Uterus (tissue), 4 donors: ENCODE results near the gene PCBP1. TPM values are rescaled to one million over a fixed set of nuclear protein-coding genes. Genes with fewer than 3 reads are reported as not detected.

ENCODE experiments used
- DNase-seq, 2 donors: peaks; one replicate each; pipeline ENCODE4 v3.0.0-alpha.2; 2019 to 2020
- H3K27ac ChIP-seq, 2 donors: fragments of 200-600 bp; sonication (generic); 1 replicate in 1 of 2; 2 replicates in 1 of 2; pipeline ENCODE4 v1.5.1; 2016 to 2018
- H3K27me3 ChIP-seq, 2 donors: fragments of 200-600 bp; sonication (generic); one replicate each; pipeline ENCODE4 v1.5.1; 2018 to 2019; ENCODE audit warnings: control low read depth in 1 of 2
- H3K36me3 ChIP-seq, 2 donors: fragments of 200-600 bp; sonication (generic); one replicate each; pipeline ENCODE4 v1.5.1; 2019; ENCODE audit warnings: control low read depth in 1 of 2
- H3K4me1 ChIP-seq, 2 donors: fragments of 200-600 bp; sonication (generic); one replicate each; pipeline ENCODE4 v1.5.1; 2018 to 2019; ENCODE audit warnings: control low read depth in 1 of 2
- H3K4me3 ChIP-seq, 2 donors: fragments of 200-600 bp; sonication (generic); 1 replicate in 1 of 2; 2 replicates in 1 of 2; pipeline ENCODE4 v1.5.1; 2018 to 2019; ENCODE audit warnings: mild to moderate bottlenecking in 1 of 2
- H3K9me3 ChIP-seq, 2 donors: fragments of 200-600 bp; sonication (generic); one replicate each; pipeline ENCODE4 v1.5.1; 2019; ENCODE audit warnings: control low read depth in 1 of 2
- POLR2A ChIP-seq, 2 donors: fragments of 450-650 bp; IDR thresholded peaks; one replicate each; pipeline ENCODE4 v1.6.1; 2016; ENCODE audit warnings: antibody characterized with exemption in 2 of 2, mild to moderate bottlenecking in 1 of 2, moderate library complexity in 1 of 2
- intact Hi-C: fragments of 100-400 bp; cut with DNase I; formaldehyde crosslinking; loops from one replicate; pipeline ENCODE4 v1.15.1; 2023; ENCODE audit warnings: low total_unique reads
- total RNA-seq, 4 donors: library from RNA; depleted of rRNA in 3 of 4; stranded (reverse); fragments of >200 nt in 3 of 4; gene quantifications; one replicate each; pipeline versions ENCODE4 v1.1.0 to v1.2.4, GENCODE V29; 2014 to 2023
- TF ChIP-seq, protein P1 (sequence below), 4 experiments: fragments of 200-600 bp in 2 of 4; fragments of 450-650 bp in 2 of 4; sonication (generic) in 2 of 4; IDR thresholded peaks; one replicate each; pipeline ENCODE4 v1.5.1; 2016 to 2019; ENCODE audit warnings: antibody characterized with exemption in 4 of 4, mild to moderate bottlenecking in 2 of 4, moderate library complexity in 1 of 4
- donor health status: DM: yes; HTN: yes; CAD: no.

PCBP1 gene
- total RNA-seq, 4 donors from 2014 or later, result 55.5 to 294 (median 101) TPM

DNA sequence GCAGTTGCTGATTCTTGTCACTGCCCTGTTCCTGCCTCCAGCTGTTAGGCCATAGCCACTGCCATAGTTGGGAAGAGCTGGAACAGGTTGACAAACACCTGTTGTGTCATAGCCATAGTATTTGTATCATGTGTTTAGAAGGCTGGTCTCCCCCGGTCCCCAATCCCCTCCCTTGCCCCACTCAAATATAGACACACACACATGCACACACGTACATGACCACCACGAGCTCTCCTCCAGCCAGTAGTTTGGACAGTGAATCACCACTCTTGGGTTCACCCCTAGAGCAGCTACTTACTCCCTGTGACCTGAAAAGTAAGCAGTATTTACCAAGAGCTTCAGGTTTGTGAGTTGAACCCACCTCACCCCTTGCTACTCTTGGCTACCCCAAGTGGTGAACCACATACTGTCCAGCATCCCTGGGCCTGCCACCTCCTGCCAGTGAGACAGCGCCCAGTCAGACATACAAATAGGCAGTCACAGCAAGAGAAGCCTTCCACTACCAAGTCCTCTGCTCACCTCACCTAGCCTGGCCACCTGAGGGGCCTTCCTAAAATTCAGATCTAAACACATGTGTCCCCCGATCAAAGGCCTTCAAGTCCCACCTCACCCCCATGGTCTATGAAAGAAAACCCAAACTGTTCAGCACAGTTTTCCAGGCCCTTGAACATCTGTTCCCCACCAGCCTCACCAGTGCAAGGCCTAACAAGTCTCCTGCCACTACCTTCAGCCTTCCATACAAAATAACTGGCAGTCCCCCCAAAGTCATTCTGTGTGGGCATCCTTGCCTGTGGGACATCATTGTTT is 7.1 kb downstream of the PCBP1 start:
- H3K27ac ChIP-seq, result peak overlapping the region; percentile 85 to 98
- H3K36me3 ChIP-seq, result no peaks in the 10 kb centered on the region
- intact Hi-C loops, result no loop called here
- TF ChIP-seq, protein P1, sequence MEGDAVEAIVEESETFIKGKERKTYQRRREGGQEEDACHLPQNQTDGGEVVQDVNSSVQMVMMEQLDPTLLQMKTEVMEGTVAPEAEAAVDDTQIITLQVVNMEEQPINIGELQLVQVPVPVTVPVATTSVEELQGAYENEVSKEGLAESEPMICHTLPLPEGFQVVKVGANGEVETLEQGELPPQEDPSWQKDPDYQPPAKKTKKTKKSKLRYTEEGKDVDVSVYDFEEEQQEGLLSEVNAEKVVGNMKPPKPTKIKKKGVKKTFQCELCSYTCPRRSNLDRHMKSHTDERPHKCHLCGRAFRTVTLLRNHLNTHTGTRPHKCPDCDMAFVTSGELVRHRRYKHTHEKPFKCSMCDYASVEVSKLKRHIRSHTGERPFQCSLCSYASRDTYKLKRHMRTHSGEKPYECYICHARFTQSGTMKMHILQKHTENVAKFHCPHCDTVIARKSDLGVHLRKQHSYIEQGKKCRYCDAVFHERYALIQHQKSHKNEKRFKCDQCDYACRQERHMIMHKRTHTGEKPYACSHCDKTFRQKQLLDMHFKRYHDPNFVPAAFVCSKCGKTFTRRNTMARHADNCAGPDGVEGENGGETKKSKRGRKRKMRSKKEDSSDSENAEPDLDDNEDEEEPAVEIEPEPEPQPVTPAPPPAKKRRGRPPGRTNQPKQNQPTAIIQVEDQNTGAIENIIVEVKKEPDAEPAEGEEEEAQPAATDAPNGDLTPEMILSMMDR (IDR thresholded peaks at IDR 0.05), result no peak
- TF ChIP-seq POLR2A (IDR thresholded peaks at IDR 0.05), result no peak
- peaks cover 7 to 11% of the 10 kb centered on the region in 2 donors for H3K4me1 ChIP-seq
- DNase-seq, result no peak
- no peak overlapping the region for H3K4me3 ChIP-seq
- no peaks in the 10 kb centered on the region for H3K9me3 ChIP-seq
- no peaks in the 10 kb centered on the region for H3K27me3 ChIP-seq

DNA sequence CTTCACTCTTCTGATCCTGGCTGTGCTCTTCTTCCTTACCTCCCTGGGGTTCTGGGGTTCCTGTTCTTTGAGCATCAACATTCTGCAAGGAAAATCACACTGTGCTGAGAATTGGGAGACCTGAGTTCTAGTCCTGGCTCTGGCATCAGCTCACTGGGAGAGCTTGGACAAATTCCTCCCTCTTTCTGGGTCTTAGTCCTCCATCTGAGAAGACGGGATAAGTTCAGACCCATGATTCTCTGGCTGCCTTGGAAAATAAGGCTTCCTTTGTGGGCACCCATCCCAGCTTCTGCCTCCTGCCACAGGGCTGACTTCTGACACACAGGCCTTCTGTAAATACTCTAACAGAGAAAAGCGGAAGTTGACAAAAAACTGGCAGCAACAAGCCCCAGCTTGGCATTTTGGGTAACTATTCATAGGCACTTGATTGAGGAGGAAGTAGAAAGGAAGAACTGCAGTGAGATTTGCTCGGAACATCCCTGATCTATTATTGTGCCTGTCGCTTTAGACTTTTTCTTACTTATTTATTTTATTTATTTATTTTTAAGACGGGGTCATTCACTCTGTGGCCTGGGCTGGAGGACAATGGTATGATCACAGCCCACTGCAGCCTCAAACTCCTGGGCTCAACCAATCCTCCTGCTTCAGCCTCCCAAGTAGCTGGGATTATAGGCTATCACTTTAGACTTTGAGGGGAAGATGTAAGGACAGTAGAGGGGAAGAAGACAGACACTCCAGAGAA is 7.9 kb downstream of the PCBP1 start:
- Histone ChIP-seq H3K27ac (peak overlapping the region; percentile 85 to 98), H3K36me3 (no peaks in the 10 kb centered on the region), H3K4me3 (no peak overlapping the region), H3K9me3 (no peaks in the 10 kb centered on the region), H3K27me3 (no peaks in the 10 kb centered on the region), H3K4me1 (peaks cover 7 to 11% of the 10 kb centered on the region in 2 donors)
- DNase-seq, result peak; percentile 54 to 81
- TF ChIP-seq, protein P1 (IDR thresholded peaks at IDR 0.05), result no peak
- TF ChIP-seq POLR2A (IDR thresholded peaks at IDR 0.05), result peak; percentile 28 to 44
- intact Hi-C loops, result no loop called here

DNA sequence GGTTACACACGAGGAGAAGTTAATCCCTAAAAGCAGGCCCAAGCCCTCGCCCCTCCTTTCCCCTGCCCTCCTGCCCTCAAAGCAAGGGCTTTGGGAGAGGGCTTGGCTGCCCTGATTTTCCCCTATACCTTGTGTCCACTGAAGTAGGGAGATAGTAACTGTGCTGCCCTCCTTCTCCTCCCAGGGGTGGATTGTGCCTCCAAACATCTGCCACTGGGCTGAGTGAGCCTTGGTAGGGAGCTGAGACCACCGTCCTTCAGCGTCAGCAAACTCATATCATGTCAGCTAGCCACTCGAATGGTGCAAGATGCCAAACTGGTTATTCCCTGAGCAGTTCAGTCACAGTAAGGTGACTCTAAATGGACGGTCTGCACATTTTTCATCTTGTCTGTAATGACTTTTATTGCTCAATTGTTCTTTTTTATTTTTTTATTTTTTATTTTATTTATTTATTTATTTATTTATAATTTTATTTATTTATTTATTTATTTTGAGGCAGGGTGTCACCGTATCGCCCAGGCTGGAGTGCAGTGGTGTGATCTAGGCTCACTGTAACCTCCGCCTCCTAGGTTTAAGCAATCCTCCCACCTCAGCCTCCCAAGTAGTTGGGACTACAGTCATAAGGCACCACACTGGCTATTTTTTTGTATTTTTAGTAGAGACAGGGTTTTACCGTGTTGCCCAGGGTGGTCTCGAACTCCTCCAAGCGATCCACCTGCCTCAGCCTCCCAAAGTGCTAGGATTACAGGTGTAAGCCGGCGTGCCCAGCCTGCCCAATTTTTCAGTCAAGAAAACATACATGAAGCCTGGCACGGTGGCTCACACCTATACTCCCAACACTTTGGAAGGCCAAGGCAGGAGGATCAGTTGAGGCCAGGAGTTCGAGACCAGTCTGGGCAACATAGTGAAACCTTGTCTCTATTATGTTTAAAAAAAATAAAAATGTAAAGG is 8.7 kb downstream of the PCBP1 start:
- Histone ChIP-seq H3K27ac (peak overlapping the region; percentile 85 to 98), H3K9me3 (no peaks in the 10 kb centered on the region), H3K36me3 (no peaks in the 10 kb centered on the region), H3K27me3 (no peaks in the 10 kb centered on the region), H3K4me3 (no peak overlapping the region), H3K4me1 (peaks cover 6 to 7% of the 10 kb centered on the region in 2 donors)
- intact Hi-C loops, result no loop called here
- TF ChIP-seq, protein P1 (IDR thresholded peaks at IDR 0.05), result no peak
- no peak for TF ChIP-seq POLR2A (IDR thresholded peaks at IDR 0.05)
- DNase-seq, result no peak

DNA sequence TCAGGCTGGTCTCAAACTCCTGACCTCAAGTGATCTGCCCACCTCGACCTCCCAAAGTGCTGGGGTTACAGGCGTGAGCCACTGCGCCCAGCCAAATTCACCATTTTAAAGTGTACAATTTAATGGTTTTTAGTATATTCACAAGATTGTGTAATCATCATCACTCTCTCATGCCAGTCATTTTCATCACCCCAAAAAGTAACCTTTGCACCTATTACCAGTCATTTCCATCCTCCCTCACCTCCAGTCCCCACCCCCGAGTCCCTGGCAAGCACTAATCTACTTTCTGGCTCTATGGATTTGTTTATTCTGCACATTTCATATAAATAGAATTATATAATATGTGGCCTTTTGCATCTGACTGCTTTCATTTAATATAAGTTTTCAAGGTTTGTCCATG is 10.8 kb downstream of the PCBP1 start:
- TF ChIP-seq POLR2A (IDR thresholded peaks at IDR 0.05), result no peak
- TF ChIP-seq, protein P1 (IDR thresholded peaks at IDR 0.05), result no peak
- no peaks in the 10 kb centered on the region for H3K9me3 ChIP-seq
- no peaks in the 10 kb centered on the region for H3K27me3 ChIP-seq
- DNase-seq, result no peak
- intact Hi-C loops, result no loop called here
- no peaks in the 10 kb centered on the region for H3K36me3 ChIP-seq
- no peak overlapping the region for H3K4me3 ChIP-seq
- peak overlapping the region; percentile 52 to 61 for H3K27ac ChIP-seq
- peaks cover 5 to 7% of the 10 kb centered on the region in 2 donors for H3K4me1 ChIP-seq
